Urothelium cell line (cell line): ENCODE results near the gene MAX.

Experiments
- DNase-seq: peaks from one replicate; pipeline ENCODE4 v3.0.0; 2011; ENCODE audit warnings: low spot score, mixed read lengths
- FAIRE-seq: peaks from 2 replicates; lab custom pipeline; 2011; peaks lifted over from hg19 to GRCh38; lab: Jason Lieb, UNC

The MAX gene

GRCh38 chr14:65074449-65075150, 27.7 kb downstream of the MAX start:
- FAIRE-seq (peak; percentile 79), DNase-seq (no peak)

GRCh38 chr14:65073605-65074201, 28.6 kb downstream of the MAX start:
- FAIRE-seq (peak; percentile 72), DNase-seq (no peak)

GRCh38 chr14:65072937-65073336, 29.4 kb downstream of the MAX start:
- FAIRE-seq, result peak; percentile 5
- DNase-seq, result no peak

- DNase-seq (no peak), FAIRE-seq (peak; percentile 70)
These were observed 30.1 kb downstream of the MAX start for GRCh38 chr14:65072256-65072655.

- DNase-seq (no peak), FAIRE-seq (no peak)
These were observed 30.8 kb downstream of the MAX start for GRCh38 chr14:65071544-65071943.

- DNase-seq (no peak), FAIRE-seq (peak; percentile 65)
These were observed 31.8 kb downstream of the MAX start for GRCh38 chr14:65070471-65070976.

GRCh38 chr14:65069874-65070413, 32.4 kb downstream of the MAX start:
- DNase-seq, result no peak
- FAIRE-seq, result no peak

- no peak for FAIRE-seq
These were observed 36.6 kb downstream of the MAX start for GRCh38 chr14:65065719-65066118.

GRCh38 chr14:65062096-65063075, 39.9 kb downstream of the MAX start:
- FAIRE-seq (peak; percentile 87), DNase-seq (no peak)

More at GRCh38 chr14:65065719-65066118, 36.6 kb downstream of the MAX start:
- no peak for DNase-seq

GRCh38 chr14:65057695-65058094, 44.6 kb downstream of the MAX start:
- no peak for DNase-seq
- FAIRE-seq, result no peak

- DNase-seq, result no peak
- FAIRE-seq, result peak; percentile 66
These were observed 47.7 kb downstream of the MAX start for GRCh38 chr14:65054471-65055085.

GRCh38 chr14:65053466-65053865, 48.9 kb downstream of the MAX start:
- DNase-seq, result no peak
- no peak for FAIRE-seq

- no peak for DNase-seq
- FAIRE-seq, result peak; percentile 91
These were observed 49.5 kb downstream of the MAX start for GRCh38 chr14:65052832-65053231.

- DNase-seq (no peak), FAIRE-seq (no peak)
These were observed 56.6 kb downstream of the MAX start for GRCh38 chr14:65045709-65046108.

GRCh38 chr14:65045006-65045405, 57.3 kb downstream of the MAX start:
- no peak for FAIRE-seq
- no peak for DNase-seq

GRCh38 chr14:65044596-65044959, 57.7 kb downstream of the MAX start:
- FAIRE-seq (peak; percentile 72), DNase-seq (no peak)

GRCh38 chr14:65043893-65044595, 58.3 kb downstream of the MAX start:
- no peak for FAIRE-seq

GRCh38 chr14:65042731-65043372, 59.5 kb downstream of the MAX start:
- DNase-seq, result no peak
- FAIRE-seq, result peak; percentile 61

More at GRCh38 chr14:65043893-65044595, 58.3 kb downstream of the MAX start:
- no peak for DNase-seq

GRCh38 chr14:65042296-65042695, 60.0 kb downstream of the MAX start:
- DNase-seq (no peak), FAIRE-seq (peak; percentile 50)
